HepG2 (cell line): Measurements from ENCODE around the gene CMIP. TPM values are rescaled to one million over a fixed set of nuclear protein-coding genes. Genes with fewer than 3 reads are reported as not detected.

Source experiments
- ATAC-seq: fragments of 200-7000 bp; cut with Tn5 transposase; 3 replicates; pipeline ENCODE4 v1.9.1; 2020; ENCODE audit warnings: mild to moderate bottlenecking, moderate library complexity
- BruUV-seq: library from RNA; stranded (reverse); fragments of 400-500 nt; replicated peaks from 2 replicates; lab custom pipeline; 2021; lab: Mats Ljungman, UMichigan
- CTCF ChIA-PET: fragments of 300-600 bp; formaldehyde crosslinking; extraction: SDS; loops from one replicate; lab custom pipeline; 2021; ENCODE audit warnings: low total read pairs, inconsistent platforms, low intra/inter-chr PET ratio; lab: Yijun Ruan, JAX
- POLR2A ChIA-PET: fragments of 350-600 bp; sonication (Branson Sonifier 250); formaldehyde crosslinking; loops from one replicate; lab custom pipeline; 2020; ENCODE audit warnings: antibody characterized with exemption, inconsistent platforms; lab: Yijun Ruan, JAX
- DNase-seq: peaks from one replicate; pipeline ENCODE4 v3.0.0-alpha.2; 2015; ENCODE audit warnings: low spot score
- FAIRE-seq: peaks from 3 replicates; lab custom pipeline; 2011; peaks lifted over from hg19 to GRCh38; lab: Jason Lieb, UNC
- H2AFZ ChIP-seq: one replicate; pipeline ENCODE4 v1.6.1; 2011; ENCODE audit warnings: low read length, inconsistent platforms
- H3K27ac ChIP-seq: fragments of 300-600 bp; 3 replicates; pipeline ENCODE4 v1.8.0; 2011; ENCODE audit warnings: mixed run types, mild to moderate bottlenecking, mixed read lengths, low read length, inconsistent platforms; ENCODE audit not compliant: insufficient read depth; ENCODE audit errors: extremely low read length
- H3K27me3 ChIP-seq, 2 experiments: fragments of 200-600 bp in 1 of 2; 2 replicates in 1 of 2; 3 replicates in 1 of 2; pipeline versions ENCODE4 v1.6.0 to v1.8.0; 2011; ENCODE audit warnings: low read length in 2 of 2, mild to moderate bottlenecking in 2 of 2, moderate library complexity in 2 of 2, inconsistent platforms in 1 of 2; ENCODE audit not compliant: insufficient read depth in 2 of 2, control insufficient read depth in 1 of 2
- H3K36me3 ChIP-seq, 2 experiments: fragments of 200-600 bp in 1 of 2; replicated peaks in 1 of 2; 2 replicates in 1 of 2; 3 replicates in 1 of 2; pipeline versions ENCODE4 v1.5.1 to v1.8.0; 2011; ENCODE audit warnings: low read length in 2 of 2, inconsistent platforms in 1 of 2; ENCODE audit not compliant: insufficient read depth in 2 of 2, control insufficient read depth in 1 of 2
- H3K4me1 ChIP-seq: 2 replicates; pipeline ENCODE4 v1.5.1; 2012; ENCODE audit warnings: low read length, inconsistent platforms; ENCODE audit not compliant: insufficient read depth
- H3K4me2 ChIP-seq: 2 replicates; pipeline ENCODE4 v1.6.0; 2011; ENCODE audit warnings: low read depth, low read length, inconsistent platforms
- H3K4me3 ChIP-seq, 3 experiments: fragments of 200-600 bp in 1 of 3; sonication (generic), shearing (Covaris generic) in 1 of 3; replicated peaks in 1 of 3; 2 replicates each; pipeline ENCODE4 v1.5.1; 2011 to 2016; ENCODE audit warnings: low read length in 3 of 3, inconsistent platforms in 2 of 3, low read depth in 2 of 3, mild to moderate bottlenecking in 2 of 3, control low read depth in 1 of 3, mixed read lengths in 1 of 3; ENCODE audit not compliant: insufficient read depth in 1 of 3
- H3K79me2 ChIP-seq: one replicate; pipeline ENCODE4 v1.6.1; 2011; ENCODE audit warnings: low read length, inconsistent platforms; ENCODE audit not compliant: insufficient read depth
- H3K9ac ChIP-seq: 2 replicates; pipeline ENCODE4 v1.6.0; 2011; ENCODE audit warnings: mild to moderate bottlenecking, low read depth, low read length, inconsistent platforms; ENCODE audit not compliant: insufficient read depth
- H3K9me3 ChIP-seq: 2 replicates; pipeline ENCODE4 v1.5.1; 2012; ENCODE audit warnings: mild to moderate bottlenecking, low read length
- H4K20me1 ChIP-seq: 2 replicates; pipeline ENCODE4 v1.6.0; 2011; ENCODE audit warnings: inconsistent platforms, mild to moderate bottlenecking, low read length, moderate library complexity; ENCODE audit not compliant: insufficient read depth
- HNRNPL ChIP-seq: fragments of 200-400 bp; formaldehyde crosslinking; IDR thresholded peaks from 2 replicates; pipeline ENCODE4 v1.6.1; 2017; ENCODE audit warnings: mild to moderate bottlenecking, low read depth, low read length
- IRF2 ChIP-seq: IDR thresholded peaks from 2 replicates; pipeline ENCODE4 v1.6.1; 2018; ENCODE audit warnings: missing genetic modification reagents, missing compliant biosample characterization
- SP4 ChIP-seq: sonication (generic); formaldehyde crosslinking; IDR thresholded peaks from 2 replicates; pipeline ENCODE4 v1.8.1; 2023; ENCODE audit warnings: mild to moderate bottlenecking, missing genetic modification reagents
- ZNF101 ChIP-seq: sonication (generic); formaldehyde crosslinking; IDR thresholded peaks from 2 replicates; pipeline ENCODE4 v1.4.0; 2020; ENCODE audit warnings: mild to moderate bottlenecking, low read depth, missing genetic modification reagents, borderline replicate concordance
- ZNF446 ChIP-seq: sonication (generic); formaldehyde crosslinking; IDR thresholded peaks from 2 replicates; pipeline ENCODE4 v1.5.0; 2020; ENCODE audit warnings: mild to moderate bottlenecking, missing genetic modification reagents
- ZNF687 ChIP-seq: sonication (generic); formaldehyde crosslinking; IDR thresholded peaks from 2 replicates; pipeline ENCODE4 v1.5.1; 2020; ENCODE audit warnings: mild to moderate bottlenecking, missing genetic modification reagents, moderate library complexity
- WGBS: methylation state at CpG from one replicate; pipeline ENCODE4 v1.1.6; 2017; ENCODE audit warnings: low lambda C conversion rate; 5-methylcytosine and 5-hydroxymethylcytosine counted together
- in situ Hi-C: cut with HindIII; loops from 2 replicates; pipeline ENCODE4 v1.10.0; 2017; ENCODE audit warnings: low pct_unique_long_range_greater_than_20kb; ENCODE audit not compliant: extremely low pct_ligation_motif_present
- intact Hi-C: fragments of 100-400 bp; cut with micrococcal nuclease; formaldehyde crosslinking; loops from one replicate; pipeline ENCODE4 v1.10.0; 2022; ENCODE audit not compliant: unreplicated experiment
- polyA plus RNA-seq, 8 experiments: library from polyadenylated mRNA; depleted of rRNA in 3 of 8; stranded (reverse) in 7 of 8; unstranded in 1 of 8; fragments of >200 nt; fragmentation: Illumina TruSeq in 4 of 8; extraction: Trizol in 4 of 8; gene quantifications; 2 replicates each; pipeline versions ENCODE4 v1.2.1 to v1.2.3, GENCODE V29; 2011 to 2016; ENCODE audit warnings: low read depth in 4 of 8, missing spikeins in 1 of 8, mixed read lengths in 1 of 8; ENCODE audit not compliant: insufficient read depth in 1 of 8
- total RNA-seq, 5 experiments: library from RNA; depleted of rRNA; stranded (reverse); fragments of >200 nt; fragmentation: Illumina TruSeq; extraction: Trizol; gene quantifications; 2 replicates each; pipeline ENCODE4 v1.2.3, GENCODE V29; 2016; ENCODE audit warnings: low read depth in 1 of 5
- TF ChIP-seq, protein P1 (sequence below): sonication (generic); formaldehyde crosslinking; IDR thresholded peaks from 2 replicates; pipeline ENCODE4 v1.9.0; 2022; ENCODE audit warnings: low read depth, missing genetic modification reagents

The CMIP gene
- total and polyA plus RNA-seq, 2 of the 13 experiments (the other 11 are each of a cell fraction or from before 2014, with no cell fraction given): 10.9 to 18.1 TPM

GRCh38 chr16:81565321-81566028 lies 120.9 kb downstream of the CMIP start (continued):
- TF ChIP-seq ZNF687 (CRISPR knock-in tag) (peak; percentile 47), HNRNPL (peak; percentile 71; the same call in 1 of the 2 replicates)
- TF ChIP-seq, all 625 proteins: peak for 4

GRCh38 chr16:81566086-81567007 lies 121.7 kb downstream of the CMIP start:
- Histone ChIP-seq H3K9ac (peak overlapping the region; percentile 2; the same call in 1 of the 2 replicates), H3K9me3 (no peaks in the 10 kb centered on the region), H3K4me1 (peaks cover 66% of the 10 kb centered on the region), H3K36me3 (peaks cover 11 to 23% of the 10 kb centered on the region in 2 experiments; a peak in 4 of 5 replicates), H3K27ac (no peak overlapping the region), H3K27me3 (no peaks in the 10 kb centered on the region), H4K20me1 (peaks cover 99% of the 10 kb centered on the region), H3K4me2 (no peak overlapping the region), H2AFZ (no peak overlapping the region), H3K79me2 (peaks cover 99% of the 10 kb centered on the region), H3K4me3 (no peak overlapping the region)
- DNase-seq (no peak), FAIRE-seq (no peak), ATAC-seq (peak; percentile 15; the same call in 2 of the 3 replicates)
- CTCF ChIA-PET: no interaction called here
- POLR2A ChIA-PET: interaction anchor here (2.6 kb wide), 1 partner anchor 16 kb away, joined by 8 read pairs; no protein-coding TSS in a partner anchor
- WGBS: 74% methylated on average over 7 of the region's 7 CpGs
- intact Hi-C loops (no loop called here), in situ Hi-C loops (no loop called here)
- BruUV-seq: no TSS peak
- TF ChIP-seq ZNF101 (CRISPR knock-in tag) (no peak), IRF2 (CRISPR knock-in tag) (no peak), ZNF446 (CRISPR knock-in tag) (no peak), SP4 (CRISPR knock-in tag) (no peak)
- TF ChIP-seq, protein P1, sequence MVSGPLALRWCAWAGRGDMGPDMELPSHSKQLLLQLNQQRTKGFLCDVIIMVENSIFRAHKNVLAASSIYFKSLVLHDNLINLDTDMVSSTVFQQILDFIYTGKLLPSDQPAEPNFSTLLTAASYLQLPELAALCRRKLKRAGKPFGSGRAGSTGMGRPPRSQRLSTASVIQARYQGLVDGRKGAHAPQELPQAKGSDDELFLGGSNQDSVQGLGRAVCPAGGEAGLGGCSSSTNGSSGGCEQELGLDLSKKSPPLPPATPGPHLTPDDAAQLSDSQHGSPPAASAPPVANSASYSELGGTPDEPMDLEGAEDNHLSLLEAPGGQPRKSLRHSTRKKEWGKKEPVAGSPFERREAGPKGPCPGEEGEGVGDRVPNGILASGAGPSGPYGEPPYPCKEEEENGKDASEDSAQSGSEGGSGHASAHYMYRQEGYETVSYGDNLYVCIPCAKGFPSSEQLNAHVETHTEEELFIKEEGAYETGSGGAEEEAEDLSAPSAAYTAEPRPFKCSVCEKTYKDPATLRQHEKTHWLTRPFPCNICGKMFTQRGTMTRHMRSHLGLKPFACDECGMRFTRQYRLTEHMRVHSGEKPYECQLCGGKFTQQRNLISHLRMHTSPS (CRISPR knock-in tag): no peak; the same call in 1 of the 2 replicates
